Medulla oblongata (tissue), 1 donor: ENCODE measurements around the gene CEACAM6.
"Not testable (repeated sequence)": the region's sequence is repeated elsewhere in the genome, so short reads cannot be mapped to it uniquely, and the experiment has no call there.

Source experiments
- DNase-seq: peaks from one replicate; pipeline ENCODE4 v3.0.0-alpha.2; 2015; ENCODE audit errors: extremely low spot score

CEACAM6 gene

GRCh38 chr19:41755328-41755913, at the start of gene CEACAM6:
CEACAM6 (plus strand) TSS chr19:41755530; CDS start chr19:41755639, 109 bp downstream.
- no peak for DNase-seq

GRCh38 chr19:41706741-41707501, 48.4 kb upstream of the CEACAM6 start:
- peak; percentile 6 for DNase-seq

GRCh38 chr19:41707502-41707812, 47.9 kb upstream of the CEACAM6 start:
- no peak for DNase-seq

- no peak for DNase-seq
Observed at GRCh38 chr19:41707871-41708371, 47.4 kb upstream of the CEACAM6 start.

DNA sequence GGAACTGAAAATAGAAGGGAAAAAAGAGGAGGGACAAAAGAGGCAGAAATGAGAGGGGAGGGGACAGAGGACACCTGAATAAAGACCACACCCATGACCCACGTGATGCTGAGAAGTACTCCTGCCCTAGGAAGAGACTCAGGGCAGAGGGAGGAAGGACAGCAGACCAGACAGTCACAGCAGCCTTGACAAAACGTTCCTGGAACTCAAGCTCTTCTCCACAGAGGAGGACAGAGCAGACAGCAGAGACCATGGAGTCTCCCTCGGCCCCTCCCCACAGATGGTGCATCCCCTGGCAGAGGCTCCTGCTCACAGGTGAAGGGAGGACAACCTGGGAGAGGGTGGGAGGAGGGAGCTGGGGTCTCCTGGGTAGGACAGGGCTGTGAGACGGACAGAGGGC, 46.8 kb upstream of the CEACAM6 start, which contains the start of gene CEACAM5:
Gene CEACAM5, plus strand, starts transcription at position 146 of the 400 bp plus-strand sequence. Its CDS starts 106 bp downstream, at position 252.
- DNase-seq = no peak

DNA sequence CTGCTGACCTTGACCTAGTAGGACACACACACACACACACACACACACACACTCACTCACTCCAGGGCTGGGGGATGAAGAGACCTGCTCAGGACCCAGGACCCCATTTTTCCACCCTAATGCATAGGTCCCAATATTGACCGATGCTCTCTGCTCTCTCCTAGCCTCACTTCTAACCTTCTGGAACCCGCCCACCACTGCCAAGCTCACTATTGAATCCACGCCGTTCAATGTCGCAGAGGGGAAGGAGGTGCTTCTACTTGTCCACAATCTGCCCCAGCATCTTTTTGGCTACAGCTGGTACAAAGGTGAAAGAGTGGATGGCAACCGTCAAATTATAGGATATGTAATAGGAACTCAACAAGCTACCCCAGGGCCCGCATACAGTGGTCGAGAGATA, 45.8 kb upstream of the CEACAM6 start:
- not testable (repeated sequence) for DNase-seq

GRCh38 chr19:41709951-41710645, 45.2 kb upstream of the CEACAM6 start:
- DNase-seq = no peak

- no peak for DNase-seq
Observed at GRCh38 chr19:41711376-41712261, 43.7 kb upstream of the CEACAM6 start.

GRCh38 chr19:41714598-41714997, 40.7 kb upstream of the CEACAM6 start:
- DNase-seq = no peak

DNA sequence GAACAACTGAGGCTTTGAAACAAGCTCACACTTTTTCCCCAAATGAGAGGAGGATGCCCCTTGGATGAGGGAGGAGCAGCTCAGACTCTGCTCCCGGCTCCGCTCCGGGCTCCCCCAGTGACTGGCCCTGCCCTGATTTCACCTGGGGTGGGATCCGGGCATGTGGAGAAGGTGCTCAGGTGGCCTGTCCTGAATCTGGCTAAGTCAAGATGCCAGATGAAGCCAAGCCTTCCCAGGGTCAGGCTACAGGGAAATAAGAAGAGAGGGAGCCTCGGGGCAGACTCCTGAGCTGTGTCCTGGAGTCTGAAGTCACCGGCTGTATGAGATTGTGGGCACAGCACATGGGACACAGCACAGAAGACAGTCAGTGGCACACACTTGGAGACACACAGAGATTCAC, 36.6 kb upstream of the CEACAM6 start:
- no peak for DNase-seq

- no peak for DNase-seq
Observed at GRCh38 chr19:41720103-41720502, 35.2 kb upstream of the CEACAM6 start.

DNA sequence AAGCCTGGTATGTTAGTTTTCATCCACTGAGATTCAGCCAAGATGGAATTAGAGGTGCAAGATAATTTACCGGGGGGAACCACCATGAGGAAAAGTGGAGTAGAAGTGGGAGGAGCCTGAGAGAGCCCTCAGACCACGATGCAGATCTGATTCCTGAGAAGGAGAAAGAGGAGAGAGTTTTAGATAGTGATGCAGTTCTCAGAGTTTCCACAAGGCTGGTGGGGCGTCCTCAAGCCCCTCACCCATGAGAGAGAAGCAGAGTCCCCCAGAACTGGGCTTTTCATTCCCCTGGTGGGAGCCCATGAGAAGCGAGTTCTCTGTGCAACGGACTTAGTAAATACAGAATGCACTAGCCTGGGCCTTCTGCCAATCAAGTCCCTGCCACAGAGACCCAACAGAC, 28.8 kb upstream of the CEACAM6 start:
- DNase-seq = no peak

- no peak for DNase-seq
Observed at GRCh38 chr19:41734156-41734555, 21.2 kb upstream of the CEACAM6 start.

GRCh38 chr19:41734585-41734984, 20.7 kb upstream of the CEACAM6 start:
- DNase-seq = no peak

DNA sequence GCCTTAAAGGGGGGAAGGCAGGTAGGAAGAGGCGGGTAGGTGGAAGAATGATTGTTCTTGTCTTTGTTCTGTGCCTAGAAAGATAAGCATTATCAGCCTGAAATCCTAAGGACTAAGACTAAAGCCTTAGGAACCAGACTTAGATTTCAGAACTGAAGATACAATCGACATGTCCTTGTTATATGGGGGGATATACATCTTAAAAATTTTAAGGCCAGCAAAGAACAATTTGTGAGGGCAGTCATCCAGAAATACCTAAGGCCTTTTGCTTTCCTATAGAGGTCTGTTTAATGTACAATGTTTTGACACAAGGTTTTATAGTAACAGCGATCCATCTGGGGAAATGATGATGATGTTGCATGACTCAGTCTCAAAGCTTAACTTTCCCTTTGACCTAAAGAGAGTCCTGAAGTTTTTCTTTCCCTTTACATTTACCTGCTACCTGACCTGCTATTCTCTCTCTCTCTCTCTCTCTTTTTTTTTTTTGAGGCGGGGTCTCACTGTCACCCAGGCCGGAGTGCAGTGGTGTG, 20.2 kb upstream of the CEACAM6 start:
- no peak for DNase-seq

DNA sequence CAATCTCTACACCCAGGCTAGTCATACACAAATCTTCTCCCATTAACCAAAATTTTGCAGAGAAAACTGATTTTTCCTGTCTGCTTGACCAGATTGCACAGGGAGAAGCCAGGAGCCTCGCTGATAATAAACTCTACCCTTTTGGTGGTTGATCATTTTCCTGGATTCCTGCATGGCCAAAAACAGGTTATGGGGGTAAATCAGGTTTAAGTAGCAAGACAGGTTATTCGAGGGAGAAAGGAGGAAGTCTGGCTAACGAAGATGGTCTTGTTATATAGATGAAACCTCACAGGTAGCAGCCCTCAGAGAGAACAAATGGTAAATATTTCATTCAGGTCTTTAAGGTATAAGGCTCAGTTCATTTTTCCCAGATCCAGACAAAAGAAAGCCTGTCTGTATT, 16.0 kb upstream of the CEACAM6 start:
- DNase-seq = no peak

DNA sequence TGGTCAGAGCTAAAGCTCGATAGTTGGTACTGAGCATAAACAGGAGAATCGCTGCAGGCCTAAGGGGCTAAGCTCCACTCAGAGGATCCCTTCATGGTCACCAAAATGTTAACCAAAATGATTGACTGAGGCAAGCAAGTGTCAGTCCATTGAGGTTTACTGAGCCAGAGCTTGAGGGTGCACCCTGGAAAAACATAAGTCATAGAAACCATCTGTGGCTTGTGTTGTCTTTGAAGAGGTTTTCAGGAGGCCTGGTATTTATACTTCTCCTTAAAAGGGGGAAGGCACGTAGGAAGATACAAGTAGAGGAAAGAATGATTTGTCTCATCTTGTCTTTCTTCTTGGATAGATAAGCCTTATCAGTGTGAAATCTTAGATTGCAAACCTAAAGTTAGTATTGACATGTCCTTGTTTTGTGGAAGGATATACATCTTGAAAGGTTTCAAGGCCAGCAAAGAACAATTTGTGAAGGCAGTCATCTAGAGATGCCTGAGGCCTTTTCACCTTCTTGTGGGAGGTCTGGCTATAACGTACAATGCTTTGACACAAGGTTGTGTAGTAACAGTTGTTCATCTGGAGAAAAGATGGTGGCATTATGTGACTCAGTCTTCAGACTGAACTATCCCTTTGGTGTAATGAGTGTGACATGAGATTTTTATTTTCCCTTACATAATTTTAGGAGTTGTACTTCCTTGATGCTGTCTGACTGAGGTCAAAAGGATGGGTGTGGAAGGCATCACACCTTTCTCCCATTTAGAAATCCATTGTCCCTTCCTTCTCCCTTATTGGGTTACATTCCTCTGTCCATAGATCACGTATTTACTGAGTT, 14.7 kb upstream of the CEACAM6 start:
- DNase-seq = no peak

- no peak for DNase-seq
Observed at GRCh38 chr19:41741244-41741554, 14.1 kb upstream of the CEACAM6 start.

- no peak for DNase-seq
Observed at GRCh38 chr19:41744850-41745249, 10.5 kb upstream of the CEACAM6 start.

DNA sequence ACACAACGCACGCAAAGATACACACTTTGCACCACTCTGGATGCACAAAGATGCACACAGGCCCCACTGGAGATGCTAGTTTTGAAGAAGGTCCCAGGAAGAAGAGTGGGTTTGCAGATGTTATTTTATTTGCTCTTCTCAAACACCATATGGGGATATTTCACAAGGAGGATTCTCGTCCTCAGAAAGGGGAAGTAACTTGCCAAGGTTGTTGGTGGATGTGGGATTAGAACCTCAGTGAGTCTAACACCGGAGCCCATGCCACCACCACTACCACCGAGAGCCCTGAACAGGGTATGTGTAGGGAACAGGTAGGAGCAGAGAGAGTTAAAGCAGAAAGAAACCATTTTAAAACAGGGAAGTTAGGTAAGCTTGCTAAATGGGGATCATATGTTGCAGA, 9.6 kb upstream of the CEACAM6 start:
- no peak for DNase-seq
